Upper lobe of left lung (tissue), 6 donors: ENCODE results near the gene HMX1. TPM values are rescaled to one million over a fixed set of nuclear protein-coding genes. Genes with fewer than 3 reads are reported as not detected.
A peak's percentile ranks its signal among the peaks of the same experiment; 100 is the strongest.

Source experiments
- ATAC-seq, 2 donors: fragments of 200-7000 bp; cut with Tn5 transposase; one replicate each; pipeline ENCODE4 v1.9.1; 2022; ENCODE audit warnings: mild to moderate bottlenecking in 2 of 2, moderate library complexity in 2 of 2; ENCODE audit not compliant: low FRiP score in 2 of 2
- DNase-seq, 2 donors: peaks; one replicate each; pipeline ENCODE4 v3.0.0-alpha.2; 2019 to 2020
- H3K27ac ChIP-seq, 4 donors: fragments of 200-600 bp; sonication (generic); one replicate each; pipeline ENCODE4 v1.5.1; 2016 to 2019
- H3K27me3 ChIP-seq, 4 donors: fragments of 200-600 bp; sonication (generic); one replicate each; pipeline ENCODE4 v1.5.1; 2017 to 2019
- H3K36me3 ChIP-seq, 4 donors: fragments of 200-600 bp; sonication (generic); one replicate each; pipeline ENCODE4 v1.5.1; 2016 to 2019
- H3K4me1 ChIP-seq, 4 donors: fragments of 200-600 bp; sonication (generic); one replicate each; pipeline ENCODE4 v1.5.1; 2018 to 2019
- H3K4me3 ChIP-seq, 4 donors: fragments of 200-600 bp; sonication (generic); one replicate each; pipeline ENCODE4 v1.5.1; 2017 to 2019; ENCODE audit warnings: mild to moderate bottlenecking in 2 of 4, moderate library complexity in 1 of 4
- H3K9me3 ChIP-seq, 4 donors: fragments of 200-600 bp; sonication (generic); one replicate each; pipeline ENCODE4 v1.5.1; 2018 to 2019
- CTCF ChIP-seq, 6 experiments: fragments of 450-650 bp in 4 of 6; fragments of 200-600 bp in 2 of 6; sonication (generic) in 2 of 6; IDR thresholded peaks; one replicate each; pipeline ENCODE4 v1.5.1; 2016 to 2019; ENCODE audit warnings: antibody characterized with exemption in 6 of 6
- EP300 ChIP-seq, 4 donors: sonication (generic); formaldehyde crosslinking; IDR thresholded peaks; one replicate each; pipeline ENCODE4 v1.5.1; 2017; ENCODE audit warnings: antibody characterized with exemption in 4 of 4, control low read depth in 2 of 4
- POLR2A ChIP-seq, 4 donors: fragments of 450-650 bp; IDR thresholded peaks; one replicate each; pipeline ENCODE4 v1.5.1; 2016 to 2017; ENCODE audit warnings: antibody characterized with exemption in 4 of 4, mild to moderate bottlenecking in 2 of 4
- POLR2AphosphoS5 ChIP-seq, 2 donors: sonication (generic); formaldehyde crosslinking; IDR thresholded peaks; one replicate each; pipeline ENCODE4 v1.5.1; 2017; ENCODE audit warnings: antibody characterized with exemption in 2 of 2
- WGBS, 2 donors: methylation state at CpG; one replicate each; pipeline ENCODE4 v1.1.5; 2017 to 2018; 5-methylcytosine and 5-hydroxymethylcytosine counted together
- total RNA-seq, 6 donors: library from RNA; depleted of rRNA in 4 of 6; stranded (reverse); fragments of >200 nt in 4 of 6; gene quantifications; one replicate each; pipeline versions ENCODE4 v1.1.0 to v1.2.1, GENCODE V29; 2016 to 2021
- donor health status: DM: no; HTN: no; CAD: no; lungs with moderate emphysema.
- donor health status: DM: no; HTN: yes; CAD: no; lungs with severe emphysema.

Gene HMX1
- total RNA-seq, 6 donors from 2014 or later, result not detected

DNA sequence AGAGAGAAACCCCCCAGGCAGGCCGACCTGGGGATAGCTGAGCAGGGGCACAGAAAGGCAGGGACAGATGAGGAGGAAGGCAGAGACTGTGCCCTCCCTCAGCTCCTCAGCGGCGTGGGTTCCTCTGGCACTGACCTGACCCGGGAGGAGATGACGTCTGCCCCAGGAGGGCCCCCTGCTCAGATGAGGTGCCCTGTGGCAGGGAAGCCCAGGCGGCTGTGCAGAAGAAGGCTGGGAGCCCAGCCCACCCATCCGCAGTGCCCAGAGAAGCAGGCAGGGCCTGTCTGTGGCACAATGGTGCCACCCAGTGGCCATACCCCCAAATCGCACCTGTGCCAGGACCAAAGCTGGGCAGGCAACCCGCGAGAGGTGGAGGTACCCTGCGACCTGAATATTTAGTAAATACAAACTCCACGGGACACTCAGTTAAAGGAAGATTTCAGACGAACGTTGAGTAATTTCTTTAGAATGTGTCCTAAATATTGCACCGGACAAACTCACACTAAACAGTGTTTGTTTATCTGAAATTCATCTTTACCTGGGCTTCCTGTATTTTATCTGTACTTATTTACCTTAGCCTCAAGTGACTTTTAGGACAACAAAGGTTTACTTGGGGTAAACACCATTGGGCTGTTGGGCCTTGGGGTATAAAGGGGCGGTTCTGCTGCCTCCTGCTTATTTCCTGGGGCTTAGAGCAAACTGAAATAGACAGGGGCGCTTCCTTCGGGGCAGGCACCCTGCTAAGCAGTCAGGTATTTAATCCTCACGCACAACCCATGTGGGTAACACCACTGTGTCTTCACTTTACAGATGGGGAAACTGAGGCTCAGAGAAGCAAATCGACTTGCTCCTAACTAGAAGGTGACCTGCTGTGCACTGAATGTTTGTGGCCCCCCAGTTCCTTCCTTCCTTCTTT, 46.5 kb upstream of the HMX1 start:
- WGBS, 2 donors, result 17 to 20% methylated on average over 17 to 20 of the region's 20 CpGs
- H3K27me3 ChIP-seq, result no peaks in the 10 kb centered on the region
- H3K9me3 ChIP-seq, result peaks cover 0 to 6% (median 2%) of the 10 kb centered on the region in 4 donors

DNA sequence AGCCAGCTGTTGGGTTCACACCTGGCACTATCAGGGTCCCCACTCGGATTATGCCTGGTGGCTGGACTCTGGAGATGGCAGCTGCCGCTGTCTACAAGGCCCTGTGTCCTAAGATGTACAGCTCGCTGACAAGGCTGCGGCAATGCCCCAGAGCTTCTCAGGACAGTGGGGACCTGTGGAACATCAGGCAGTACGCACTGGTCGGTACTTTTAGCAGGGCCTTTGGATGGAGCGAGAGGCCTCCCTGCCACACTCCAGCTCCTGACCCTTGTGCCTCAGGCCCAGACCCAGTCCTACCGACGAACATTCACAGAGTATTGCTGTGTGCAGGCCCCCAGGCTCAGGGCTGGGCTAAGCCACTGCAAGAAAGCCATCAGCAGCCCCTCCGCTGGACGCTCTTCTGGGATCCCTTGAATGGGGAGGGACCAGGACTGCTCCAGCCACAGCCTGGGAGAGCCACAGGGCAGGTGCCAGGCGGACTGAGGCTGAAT, 45.7 kb upstream of the HMX1 start:
- DNase-seq (no peak), ATAC-seq (no peak)
- Histone ChIP-seq H3K9me3 (no peaks in the 10 kb centered on the region), H3K27ac (no peak overlapping the region), H3K36me3 (no peaks in the 10 kb centered on the region), H3K4me3 (no peak overlapping the region), H3K27me3 (no peaks in the 10 kb centered on the region), H3K4me1 (peaks cover 0 to 4% (median 0%) of the 10 kb centered on the region in 4 donors)
- 79 to 87% methylated on average over 4 to 7 of the region's 12 CpGs for WGBS, 2 donors
- TF ChIP-seq CTCF (IDR thresholded peaks at IDR 0.05) (no peak), EP300 (IDR thresholded peaks at IDR 0.05) (no peak), POLR2A (IDR thresholded peaks at IDR 0.05) (no peak), POLR2AphosphoS5 (IDR thresholded peaks at IDR 0.05) (no peak)

More for the DNA sequence above, 46.5 kb upstream of the HMX1 start:
- Histone ChIP-seq H3K27ac (no peak overlapping the region), H3K4me3 (no peak overlapping the region), H3K36me3 (no peaks in the 10 kb centered on the region), H3K4me1 (peaks cover 0 to 4% (median 0%) of the 10 kb centered on the region in 4 donors)
- peak; percentile 62 to 77 for ATAC-seq
- TF ChIP-seq POLR2AphosphoS5 (IDR thresholded peaks at IDR 0.05) (no peak), CTCF (IDR thresholded peaks at IDR 0.05) (peak; percentile 54 to 85 (median 75))
- DNase-seq, result peak; percentile 49 to 64

DNA sequence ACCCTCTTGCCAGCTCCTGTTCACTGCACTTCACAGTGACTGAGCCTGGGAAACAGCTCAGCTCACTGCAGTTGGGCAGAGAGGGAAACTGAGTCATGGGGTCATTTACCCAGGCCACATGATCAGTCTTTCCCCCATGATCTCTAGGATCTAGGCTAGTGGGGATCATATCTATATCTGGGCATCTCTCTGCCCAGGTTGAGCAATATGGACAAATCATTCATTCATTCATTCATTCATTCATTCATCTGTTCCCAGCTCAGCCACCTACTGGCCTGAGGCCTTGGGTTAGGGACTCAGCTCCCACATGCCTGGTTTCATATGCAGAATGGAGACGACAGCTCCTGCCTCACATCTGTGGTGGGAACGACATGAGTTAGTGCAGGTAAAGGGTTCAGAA, 45.3 kb upstream of the HMX1 start:
- Histone ChIP-seq H3K4me3 (no peak overlapping the region), H3K27me3 (no peaks in the 10 kb centered on the region), H3K9me3 (no peaks in the 10 kb centered on the region), H3K4me1 (peaks cover 0 to 4% (median 0%) of the 10 kb centered on the region in 4 donors), H3K36me3 (no peaks in the 10 kb centered on the region), H3K27ac (no peak overlapping the region)
- 71 to 93% methylated on average over 2 of the region's 2 CpGs for WGBS, 2 donors
- TF ChIP-seq POLR2A (IDR thresholded peaks at IDR 0.05), result no peak
- TF ChIP-seq EP300 (IDR thresholded peaks at IDR 0.05), result no peak
- no peak for TF ChIP-seq POLR2AphosphoS5 (IDR thresholded peaks at IDR 0.05)
- TF ChIP-seq CTCF (IDR thresholded peaks at IDR 0.05), result no peak
- DNase-seq (no peak), ATAC-seq (no peak)

DNA sequence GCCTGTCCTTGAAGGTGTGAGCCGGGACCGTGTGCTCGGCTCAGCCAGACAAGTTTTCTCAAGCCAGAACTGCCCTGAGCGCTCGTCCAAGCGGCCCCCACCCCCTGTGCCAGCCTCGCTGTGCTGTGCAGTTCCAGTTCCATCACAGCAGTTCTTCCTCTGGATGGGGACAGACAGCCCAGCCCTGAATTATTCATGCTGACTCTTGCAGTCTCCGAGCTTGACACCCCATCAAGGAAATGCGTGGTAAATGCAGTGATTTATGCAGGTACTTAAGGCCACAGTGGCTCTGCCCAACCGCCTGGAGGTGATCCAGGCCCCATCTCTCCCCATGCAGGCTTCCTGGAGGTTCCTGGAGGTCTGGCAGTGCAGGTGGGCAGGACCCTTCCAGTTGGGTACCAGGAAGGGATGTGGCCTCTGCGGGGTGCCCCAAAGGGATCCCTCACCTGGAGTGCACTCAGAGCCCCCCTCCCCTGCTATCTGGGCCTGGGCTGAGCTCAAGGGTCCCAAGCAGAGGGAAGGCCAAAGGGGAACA, 44.8 kb upstream of the HMX1 start:
- peaks cover 0 to 4% (median 0%) of the 10 kb centered on the region in 4 donors for H3K4me1 ChIP-seq
- H3K27ac ChIP-seq, result no peak overlapping the region
- H3K9me3 ChIP-seq, result no peaks in the 10 kb centered on the region
- no peak for TF ChIP-seq CTCF (IDR thresholded peaks at IDR 0.05)
- no peak for TF ChIP-seq EP300 (IDR thresholded peaks at IDR 0.05)
- no peak for TF ChIP-seq POLR2AphosphoS5 (IDR thresholded peaks at IDR 0.05)
- no peak for TF ChIP-seq POLR2A (IDR thresholded peaks at IDR 0.05)
- no peak overlapping the region for H3K4me3 ChIP-seq
- no peak for ATAC-seq
- H3K36me3 ChIP-seq, result no peaks in the 10 kb centered on the region
- DNase-seq, result peak in 1 of 2 donors; percentile 13
- no peaks in the 10 kb centered on the region for H3K27me3 ChIP-seq
- 39 to 53% methylated on average over 10 of the region's 11 CpGs for WGBS, 2 donors
